Neural progenitor cell (in vitro differentiated cells): ENCODE measurements around the gene MEIS2. TPM values are rescaled to one million over a fixed set of nuclear protein-coding genes. Genes with fewer than 3 reads are reported as not detected.

Source experiments
- DNase-seq: peaks from one replicate; pipeline ENCODE4 v3.0.0-alpha.2; 2016; ENCODE audit warnings: low spot score
- H2AFZ ChIP-seq: fragments of 200-600 bp; sonication (generic); replicated peaks from 2 replicates; pipeline ENCODE4 v1.6.1; 2016; ENCODE audit warnings: antibody characterized with exemption
- H3F3A ChIP-seq: fragments of 200-600 bp; sonication (generic); 2 replicates; pipeline ENCODE4 v1.6.1; 2016; ENCODE audit warnings: antibody characterized with exemption, low read depth
- H3K27ac ChIP-seq: fragments of 200-600 bp; sonication (generic); 2 replicates; pipeline ENCODE4 v1.5.1; 2016; ENCODE audit warnings: mild to moderate bottlenecking
- H3K27me3 ChIP-seq: fragments of 200-600 bp; sonication (generic); 2 replicates; pipeline ENCODE4 v1.6.1; 2016; ENCODE audit warnings: mild to moderate bottlenecking, moderate library complexity
- H3K36me3 ChIP-seq: fragments of 200-600 bp; sonication (generic); 2 replicates; pipeline ENCODE4 v1.5.1; 2016
- H3K4me1 ChIP-seq: fragments of 200-600 bp; sonication (generic); 2 replicates; pipeline ENCODE4 v1.6.1; 2016; ENCODE audit warnings: mixed run types
- H3K4me2 ChIP-seq: fragments of 200-600 bp; sonication (generic); 2 replicates; pipeline ENCODE4 v1.6.1; 2016
- H3K4me3 ChIP-seq: fragments of 200-600 bp; sonication (generic); 2 replicates; pipeline ENCODE4 v1.5.1; 2016
- H3K79me2 ChIP-seq: fragments of 200-600 bp; sonication (generic); 2 replicates; pipeline ENCODE4 v1.6.1; 2016; ENCODE audit warnings: low read depth
- H3K9ac ChIP-seq: fragments of 200-600 bp; sonication (generic); 2 replicates; pipeline ENCODE4 v1.6.1; 2016
- H3K9me3 ChIP-seq: fragments of 200-600 bp; sonication (generic); 2 replicates; pipeline ENCODE4 v1.5.1; 2016; ENCODE audit warnings: low read depth
- H4K20me1 ChIP-seq: fragments of 200-600 bp; sonication (generic); 2 replicates; pipeline ENCODE4 v1.6.1; 2016; ENCODE audit warnings: low read depth
- H3K27ac Mint-ChIP-seq: 3 replicates; pipeline ENCODE4 v1.8.0; 2021; ENCODE audit warnings: mixed read lengths
- H3K27me3 Mint-ChIP-seq: 2 replicates; pipeline ENCODE4 v1.8.0; 2022; ENCODE audit warnings: low read depth, mild to moderate bottlenecking, inconsistent platforms, moderate library complexity, mixed read lengths; ENCODE audit not compliant: insufficient read depth
- H3K36me3 Mint-ChIP-seq: 3 replicates; pipeline ENCODE4 v1.8.0; 2021; ENCODE audit warnings: mixed read lengths
- H3K4me1 Mint-ChIP-seq: 3 replicates; pipeline ENCODE4 v1.8.0; 2021; ENCODE audit warnings: mixed read lengths
- H3K4me3 Mint-ChIP-seq: 3 replicates; pipeline ENCODE4 v1.8.0; 2021; ENCODE audit warnings: mild to moderate bottlenecking, moderate library complexity, mixed read lengths
- H3K9me3 Mint-ChIP-seq: 3 replicates; pipeline ENCODE4 v1.8.0; 2020; ENCODE audit warnings: mixed read lengths
- CTCF ChIP-seq: fragments of 200-600 bp; sonication (generic); IDR thresholded peaks from 2 replicates; pipeline ENCODE4 v1.5.1; 2017; ENCODE audit warnings: antibody characterized with exemption, mild to moderate bottlenecking
- EZH2 ChIP-seq: fragments of 200-600 bp; sonication (generic); IDR thresholded peaks from 2 replicates; pipeline ENCODE4 v1.6.1; 2017; ENCODE audit warnings: antibody characterized with exemption, mild to moderate bottlenecking, moderate library complexity
- EZH2phosphoT487 ChIP-seq: fragments of 200-600 bp; sonication (generic); IDR thresholded peaks from 2 replicates; pipeline ENCODE4 v1.6.1; 2017; ENCODE audit warnings: antibody characterized with exemption
- total RNA-seq: library from RNA; depleted of rRNA; stranded (reverse); fragments of >200 nt; gene quantifications from 2 replicates; pipeline ENCODE4 v1.2.3, GENCODE V29; 2015; ENCODE audit warnings: low replicate concordance

Gene MEIS2
- total RNA-seq, 1 donor from 2014 or later, result 18.3 TPM

- peak overlapping the region; percentile 60 for H3K4me3 Mint-ChIP-seq
- Histone ChIP-seq H3K27ac (no peak overlapping the region), H3K9ac (no peak overlapping the region), H3K36me3 (no peaks in the 10 kb centered on the region), H3K79me2 (no peaks in the 10 kb centered on the region), H4K20me1 (peaks cover 39% of the 10 kb centered on the region), H3K27me3 (peaks cover 97% of the 10 kb centered on the region), H3K4me3 (peak overlapping the region; percentile 44), H3K9me3 (no peaks in the 10 kb centered on the region), H3K4me1 (peaks cover 35% of the 10 kb centered on the region), H3F3A (peaks cover 27% of the 10 kb centered on the region), H2AFZ (peak overlapping the region; percentile 82), H3K4me2 (peak overlapping the region; percentile 86)
- H3K4me1 Mint-ChIP-seq, result peaks cover 28% of the 10 kb centered on the region
- no peaks in the 10 kb centered on the region for H3K36me3 Mint-ChIP-seq
- peak; percentile 68 for TF ChIP-seq EZH2
- peak; percentile 51 for TF ChIP-seq EZH2phosphoT487
- no peak for TF ChIP-seq CTCF
- peak; percentile 57 for DNase-seq
- H3K27me3 Mint-ChIP-seq, result peaks cover 71% of the 10 kb centered on the region
- H3K9me3 Mint-ChIP-seq, result no peaks in the 10 kb centered on the region
- H3K27ac Mint-ChIP-seq, result no peak overlapping the region
Observed at GRCh38 chr15:36877796-36878683, 222.3 kb downstream of the MEIS2 start.

GRCh38 chr15:36877294-36877693 lies 223.1 kb downstream of the MEIS2 start:
- Mint-ChIP-seq H3K27ac (no peak overlapping the region), H3K36me3 (no peaks in the 10 kb centered on the region), H3K4me3 (no peak overlapping the region), H3K27me3 (peaks cover 63% of the 10 kb centered on the region), H3K9me3 (no peaks in the 10 kb centered on the region), H3K4me1 (peaks cover 26% of the 10 kb centered on the region)
- Histone ChIP-seq H3K79me2 (no peaks in the 10 kb centered on the region), H3K4me3 (peak overlapping the region; percentile 44), H3K27ac (no peak overlapping the region), H3F3A (peaks cover 26% of the 10 kb centered on the region), H3K4me2 (peak overlapping the region; percentile 86), H3K36me3 (no peaks in the 10 kb centered on the region), H3K9ac (no peak overlapping the region), H4K20me1 (peaks cover 32% of the 10 kb centered on the region), H3K4me1 (peaks cover 35% of the 10 kb centered on the region), H2AFZ (peak overlapping the region; percentile 82), H3K27me3 (peaks cover 89% of the 10 kb centered on the region), H3K9me3 (no peaks in the 10 kb centered on the region)
- DNase-seq, result peak; percentile 58
- TF ChIP-seq EZH2 (no peak), CTCF (no peak), EZH2phosphoT487 (no peak)

GRCh38 chr15:36875740-36876334 lies 224.5 kb downstream of the MEIS2 start:
- TF ChIP-seq CTCF (no peak), EZH2phosphoT487 (no peak), EZH2 (no peak)
- H3K4me3 Mint-ChIP-seq, result no peak overlapping the region
- Histone ChIP-seq H3K4me2 (no peak overlapping the region), H3K36me3 (no peaks in the 10 kb centered on the region), H3K9me3 (no peaks in the 10 kb centered on the region), H3K27ac (no peak overlapping the region), H3K79me2 (no peaks in the 10 kb centered on the region), H3F3A (peaks cover 26% of the 10 kb centered on the region), H3K4me3 (no peak overlapping the region), H3K27me3 (peaks cover 75% of the 10 kb centered on the region), H4K20me1 (peaks cover 20% of the 10 kb centered on the region), H2AFZ (no peak overlapping the region), H3K9ac (no peak overlapping the region), H3K4me1 (peaks cover 35% of the 10 kb centered on the region)
- H3K27me3 Mint-ChIP-seq, result peaks cover 49% of the 10 kb centered on the region
- peaks cover 22% of the 10 kb centered on the region for H3K4me1 Mint-ChIP-seq
- H3K9me3 Mint-ChIP-seq, result no peaks in the 10 kb centered on the region
- no peak for DNase-seq
- H3K27ac Mint-ChIP-seq, result no peak overlapping the region
- no peaks in the 10 kb centered on the region for H3K36me3 Mint-ChIP-seq
